ENCODE measurements around the gene AP1S3.

Gene AP1S3

GRCh38 chr2:223837287-223838061, at the start of gene AP1S3:
TSS of gene AP1S3 (minus strand) at chr2:223837582. CDS start at chr2:223837450, 132 bp downstream.
- CTCF ChIA-PET = no interaction called here
- peak; percentile 84 for DNase-seq (ENCODE audit: extremely low spot score)
- POLR2A ChIA-PET = interaction anchor here (0.8 kb wide), 1 partner anchor 13 kb away, joined by 3 read pairs; no protein-coding TSS in a partner anchor
- TF ChIP-seq L3MBTL2 (conservative IDR thresholded peaks at IDR 0.05) = peak; percentile 66
- TF ChIP-seq PKNOX1 (IDR thresholded peaks at IDR 0.05) = 0 out of 2 replicates have a peak, but pooled peaks have one; percentile 33
- no peak for TF ChIP-seq FOXA1 (IDR thresholded peaks at IDR 0.05)
- no peak for TF ChIP-seq FOXM1 (IDR thresholded peaks at IDR 0.05; ENCODE audit: borderline replicate concordance)
- TF ChIP-seq LEF1 (IDR thresholded peaks at IDR 0.05; ENCODE audit: borderline replicate concordance) = no peak
- 0 out of 2 replicates have a peak, but pooled peaks have one; percentile 7 for TF ChIP-seq CTBP1 (IDR thresholded peaks at IDR 0.05; ENCODE audit: borderline replicate concordance)
- no peak for TF ChIP-seq ZNF384 (IDR thresholded peaks at IDR 0.05)

GRCh38 chr2:223887127-223887526, 49.7 kb upstream of the AP1S3 start:
- TF ChIP-seq LEF1 (IDR thresholded peaks at IDR 0.05; ENCODE audit: borderline replicate concordance) (no peak), FOXK2 (IDR thresholded peaks at IDR 0.05) (no peak), HDGF (IDR thresholded peaks at IDR 0.05; ENCODE audit: borderline replicate concordance) (no peak), L3MBTL2 (conservative IDR thresholded peaks at IDR 0.05) (no peak), ZNF384 (IDR thresholded peaks at IDR 0.05) (no peak), TARDBP (IDR thresholded peaks at IDR 0.05) (no peak), ELF4 (IDR thresholded peaks at IDR 0.05) (no peak), BHLHE40 (IDR thresholded peaks at IDR 0.05; ENCODE audit: borderline replicate concordance) (no peak), CTBP1 (IDR thresholded peaks at IDR 0.05; ENCODE audit: borderline replicate concordance) (no peak), SUZ12 (IDR thresholded peaks at IDR 0.05) (no peak), FOXA1 (IDR thresholded peaks at IDR 0.05) (no peak)
- no peak for DNase-seq (ENCODE audit: extremely low spot score)
- CTCF ChIA-PET = no interaction called here
- POLR2A ChIA-PET = no interaction called here

GRCh38 chr2:223886726-223887125, 49.3 kb upstream of the AP1S3 start:
- no peak for TF ChIP-seq SP1 (IDR thresholded peaks at IDR 0.05)
- TF ChIP-seq BHLHE40 (IDR thresholded peaks at IDR 0.05; ENCODE audit: borderline replicate concordance) = no peak
- no peak for TF ChIP-seq HDGF (IDR thresholded peaks at IDR 0.05; ENCODE audit: borderline replicate concordance)
- TF ChIP-seq ARNT (IDR thresholded peaks at IDR 0.05) = no peak
- DNase-seq (ENCODE audit: extremely low spot score) = no peak
- POLR2A ChIA-PET = no interaction called here
- CTCF ChIA-PET = no interaction called here

GRCh38 chr2:223884399-223884798, 47.0 kb upstream of the AP1S3 start:
- TF ChIP-seq ZNF384 (IDR thresholded peaks at IDR 0.05) (no peak), PKNOX1 (IDR thresholded peaks at IDR 0.05) (no peak), TARDBP (IDR thresholded peaks at IDR 0.05) (no peak), SP1 (IDR thresholded peaks at IDR 0.05) (no peak), BHLHE40 (IDR thresholded peaks at IDR 0.05; ENCODE audit: borderline replicate concordance) (no peak), L3MBTL2 (conservative IDR thresholded peaks at IDR 0.05) (no peak)
- CTCF ChIA-PET = no interaction called here
- no peak for DNase-seq (ENCODE audit: extremely low spot score)
- POLR2A ChIA-PET = no interaction called here

GRCh38 chr2:223882715-223883114, 45.3 kb upstream of the AP1S3 start:
- ChIA-PET CTCF (no interaction called here), POLR2A (no interaction called here)

GRCh38 chr2:223880796-223881195, 43.4 kb upstream of the AP1S3 start:
- POLR2A ChIA-PET = no interaction called here
- CTCF ChIA-PET = interaction anchor here (0.9 kb wide), 1 partner anchor 9 kb away, joined by 3 read pairs; no protein-coding TSS in a partner anchor

More at GRCh38 chr2:223882715-223883114, 45.3 kb upstream of the AP1S3 start:
- no peak for DNase-seq (ENCODE audit: extremely low spot score)
- TF ChIP-seq CTBP1 (IDR thresholded peaks at IDR 0.05; ENCODE audit: borderline replicate concordance) (no peak), ARNT (IDR thresholded peaks at IDR 0.05) (no peak), HDGF (IDR thresholded peaks at IDR 0.05; ENCODE audit: borderline replicate concordance) (no peak), BHLHE40 (IDR thresholded peaks at IDR 0.05; ENCODE audit: borderline replicate concordance) (no peak), PKNOX1 (IDR thresholded peaks at IDR 0.05) (no peak), FOXA1 (IDR thresholded peaks at IDR 0.05) (no peak), FOXM1 (IDR thresholded peaks at IDR 0.05; ENCODE audit: borderline replicate concordance) (no peak), TARDBP (IDR thresholded peaks at IDR 0.05) (no peak), SUZ12 (IDR thresholded peaks at IDR 0.05) (no peak), ELF4 (IDR thresholded peaks at IDR 0.05) (no peak), FOXK2 (IDR thresholded peaks at IDR 0.05) (no peak), L3MBTL2 (conservative IDR thresholded peaks at IDR 0.05) (no peak), SP1 (IDR thresholded peaks at IDR 0.05) (no peak), NFRKB (IDR thresholded peaks at IDR 0.05) (no peak), LEF1 (IDR thresholded peaks at IDR 0.05; ENCODE audit: borderline replicate concordance) (no peak), ZNF384 (IDR thresholded peaks at IDR 0.05) (no peak)

More at GRCh38 chr2:223880796-223881195, 43.4 kb upstream of the AP1S3 start:
- DNase-seq (ENCODE audit: extremely low spot score) = no peak
- TF ChIP-seq HDGF (IDR thresholded peaks at IDR 0.05; ENCODE audit: borderline replicate concordance) = no peak
- no peak for TF ChIP-seq L3MBTL2 (conservative IDR thresholded peaks at IDR 0.05)
- TF ChIP-seq SUZ12 (IDR thresholded peaks at IDR 0.05) = no peak
- TF ChIP-seq CTBP1 (IDR thresholded peaks at IDR 0.05; ENCODE audit: borderline replicate concordance) = no peak
- TF ChIP-seq FOXM1 (IDR thresholded peaks at IDR 0.05; ENCODE audit: borderline replicate concordance) = no peak
- no peak for TF ChIP-seq BHLHE40 (IDR thresholded peaks at IDR 0.05; ENCODE audit: borderline replicate concordance)
- no peak for TF ChIP-seq FOXK2 (IDR thresholded peaks at IDR 0.05)
- no peak for TF ChIP-seq FOXA1 (IDR thresholded peaks at IDR 0.05)
- no peak for TF ChIP-seq ELF4 (IDR thresholded peaks at IDR 0.05)
- no peak for TF ChIP-seq PKNOX1 (IDR thresholded peaks at IDR 0.05)
- TF ChIP-seq SP1 (IDR thresholded peaks at IDR 0.05) = no peak
- TF ChIP-seq NFRKB (IDR thresholded peaks at IDR 0.05) = no peak
- TF ChIP-seq LEF1 (IDR thresholded peaks at IDR 0.05; ENCODE audit: borderline replicate concordance) = no peak
- TF ChIP-seq TARDBP (IDR thresholded peaks at IDR 0.05) = no peak
- TF ChIP-seq ZNF384 (IDR thresholded peaks at IDR 0.05) = no peak
- no peak for TF ChIP-seq ARNT (IDR thresholded peaks at IDR 0.05)

Data from HEK293T (cell line).